Stomach (tissue), 9 donors: ENCODE measurements around the gene SLC41A3. TPM values are rescaled to one million over a fixed set of nuclear protein-coding genes. Genes with fewer than 3 reads are reported as not detected.

Experiments used
- DNase-seq, 2 donors: peaks; one replicate each; pipeline versions ENCODE4 v3.0.0 to v3.0.0-alpha.2; 2013 to 2019
- H3K27ac ChIP-seq, 5 donors: fragments of 200-600 bp in 4 of 5; sonication (generic) in 4 of 5; one replicate each; pipeline ENCODE4 v1.5.1; 2013 to 2019; ENCODE audit warnings: mild to moderate bottlenecking in 1 of 5, moderate library complexity in 1 of 5
- H3K27me3 ChIP-seq, 3 donors: fragments of 200-600 bp; sonication (generic); one replicate each; pipeline ENCODE4 v1.5.1; 2017 to 2019; ENCODE audit warnings: mixed run types in 1 of 3
- H3K36me3 ChIP-seq, 4 donors: fragments of 200-600 bp; sonication (generic); 1 replicate in 3 of 4; 2 replicates in 1 of 4; pipeline ENCODE4 v1.5.1; 2016 to 2019
- H3K4me1 ChIP-seq, 4 donors: fragments of 200-600 bp; sonication (generic); one replicate each; pipeline ENCODE4 v1.5.1; 2016 to 2019
- H3K4me3 ChIP-seq, 4 donors: fragments of 200-600 bp; sonication (generic) in 3 of 4; one replicate each; pipeline ENCODE4 v1.5.1; 2016 to 2019; ENCODE audit warnings: mild to moderate bottlenecking in 1 of 4
- H3K9me3 ChIP-seq, 4 donors: fragments of 200-600 bp; sonication (generic); one replicate each; pipeline ENCODE4 v1.5.1; 2016 to 2019
- EP300 ChIP-seq: sonication (generic); formaldehyde crosslinking; IDR thresholded peaks from one replicate; pipeline ENCODE4 v1.6.1; 2017; ENCODE audit warnings: antibody characterized with exemption
- POLR2A ChIP-seq, 4 donors: fragments of 450-650 bp; IDR thresholded peaks; one replicate each; pipeline ENCODE4 v1.6.1; 2016; ENCODE audit warnings: antibody characterized with exemption in 4 of 4, control low read depth in 2 of 4, mild to moderate bottlenecking in 1 of 4, moderate library complexity in 1 of 4
- POLR2AphosphoS5 ChIP-seq, 3 donors: sonication (generic); formaldehyde crosslinking; IDR thresholded peaks; one replicate each; pipeline ENCODE4 v1.6.1; 2016; ENCODE audit warnings: antibody characterized with exemption in 3 of 3
- WGBS, 5 donors: extraction: QIAGEN DNeasy Blood & Tissue Kit in 3 of 5; methylation state at CpG; one replicate each; pipeline versions ENCODE4 v1.1.5 to v1.1.7; 2013 to 2018; 5-methylcytosine and 5-hydroxymethylcytosine counted together
- intact Hi-C: fragments of 100-400 bp; cut with DNase I; formaldehyde crosslinking; loops from one replicate; pipeline ENCODE4 v1.15.1; 2023; ENCODE audit warnings: low total_unique reads
- polyA plus RNA-seq, 3 donors: library from polyadenylated mRNA; stranded (reverse); fragments of 200-250 nt; gene quantifications; one replicate each; pipeline ENCODE4 v1.2.3, GENCODE V29; 2013
- total RNA-seq, 5 donors: library from RNA; depleted of rRNA; stranded (reverse); fragments of >200 nt; gene quantifications; one replicate each; pipeline versions ENCODE4 v1.1.0 to v1.2.3, GENCODE V29; 2014 to 2016
- TF ChIP-seq, protein P1 (sequence below), 7 experiments: fragments of 450-650 bp in 4 of 7; fragments of 200-600 bp in 3 of 7; sonication (generic) in 3 of 7; IDR thresholded peaks; one replicate each; pipeline ENCODE4 v1.5.1; 2016 to 2019; ENCODE audit warnings: antibody characterized with exemption in 7 of 7, control low read depth in 2 of 7, mild to moderate bottlenecking in 1 of 7
- donor health status: healthy with polysubstance abuse.
- donor health status: Bipolar disorder and iron deficiency.
- donor health status: healthy.

Gene SLC41A3
- total and polyA plus RNA-seq, 8 donors, result 15.4 to 81.7 (median 27.9) TPM

DNA sequence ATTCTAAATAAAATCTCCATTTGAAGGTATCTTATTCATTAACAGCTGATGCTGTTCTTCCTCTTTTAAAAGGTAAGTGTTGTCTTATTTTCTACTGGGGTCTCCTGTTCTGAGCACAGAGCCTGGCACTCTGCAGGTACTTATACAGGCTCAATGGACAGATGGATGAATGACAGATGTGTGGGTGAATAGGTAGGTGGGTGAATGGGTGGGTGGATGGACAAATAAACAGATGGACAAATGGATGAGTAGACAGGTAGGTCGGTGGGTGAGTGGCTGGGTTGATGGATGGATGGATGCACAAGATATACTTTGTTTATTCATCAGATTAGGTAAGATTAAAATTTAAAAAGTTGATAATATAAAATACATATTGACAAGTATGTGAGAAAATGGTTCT, 53.5 kb downstream of the SLC41A3 start:
- H3K36me3 ChIP-seq, result peaks cover 8 to 78% (median 58%) of the 10 kb centered on the region in 4 donors
- DNase-seq, result peak in 1 of 2 donors; percentile 8
- H3K9me3 ChIP-seq, result peaks cover 4 to 16% (median 12%) of the 10 kb centered on the region in 4 donors
- intact Hi-C loops, result no loop called here
- no peak overlapping the region for H3K27ac ChIP-seq
- no peaks in the 10 kb centered on the region for H3K4me1 ChIP-seq
- TF ChIP-seq POLR2AphosphoS5 (IDR thresholded peaks at IDR 0.05) (no peak), EP300 (no peak)
- TF ChIP-seq, protein P1, sequence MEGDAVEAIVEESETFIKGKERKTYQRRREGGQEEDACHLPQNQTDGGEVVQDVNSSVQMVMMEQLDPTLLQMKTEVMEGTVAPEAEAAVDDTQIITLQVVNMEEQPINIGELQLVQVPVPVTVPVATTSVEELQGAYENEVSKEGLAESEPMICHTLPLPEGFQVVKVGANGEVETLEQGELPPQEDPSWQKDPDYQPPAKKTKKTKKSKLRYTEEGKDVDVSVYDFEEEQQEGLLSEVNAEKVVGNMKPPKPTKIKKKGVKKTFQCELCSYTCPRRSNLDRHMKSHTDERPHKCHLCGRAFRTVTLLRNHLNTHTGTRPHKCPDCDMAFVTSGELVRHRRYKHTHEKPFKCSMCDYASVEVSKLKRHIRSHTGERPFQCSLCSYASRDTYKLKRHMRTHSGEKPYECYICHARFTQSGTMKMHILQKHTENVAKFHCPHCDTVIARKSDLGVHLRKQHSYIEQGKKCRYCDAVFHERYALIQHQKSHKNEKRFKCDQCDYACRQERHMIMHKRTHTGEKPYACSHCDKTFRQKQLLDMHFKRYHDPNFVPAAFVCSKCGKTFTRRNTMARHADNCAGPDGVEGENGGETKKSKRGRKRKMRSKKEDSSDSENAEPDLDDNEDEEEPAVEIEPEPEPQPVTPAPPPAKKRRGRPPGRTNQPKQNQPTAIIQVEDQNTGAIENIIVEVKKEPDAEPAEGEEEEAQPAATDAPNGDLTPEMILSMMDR (IDR thresholded peaks at IDR 0.05), result no peak
- no peaks in the 10 kb centered on the region for H3K27me3 ChIP-seq
- WGBS, 5 donors, result 42 to 68% (median 46%) methylated on average over 1 of the region's 1 CpG
- H3K4me3 ChIP-seq, result no peak overlapping the region

DNA sequence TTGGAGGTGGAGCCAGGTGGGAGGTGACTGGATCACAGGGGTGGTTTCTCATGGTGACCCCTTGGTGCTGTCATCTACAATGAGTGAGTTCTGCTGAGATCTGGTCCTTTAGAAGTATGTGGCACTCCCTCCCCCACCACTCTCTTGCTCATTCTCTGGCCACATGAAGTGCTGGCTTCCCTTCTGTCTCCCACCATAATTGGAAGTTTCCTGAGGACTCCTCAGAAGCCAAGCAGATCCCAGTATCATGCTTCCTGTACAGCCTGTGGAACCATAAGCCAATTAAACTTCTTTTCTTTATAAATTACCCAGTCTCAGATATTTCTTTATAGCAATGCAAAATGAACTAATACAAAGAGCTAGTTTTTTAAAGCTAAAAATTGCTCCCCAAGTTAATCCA, 54.7 kb downstream of the SLC41A3 start:
- DNase-seq, result no peak
- TF ChIP-seq POLR2AphosphoS5 (IDR thresholded peaks at IDR 0.05) (no peak), EP300 (no peak), POLR2A (IDR thresholded peaks at IDR 0.05) (no peak)
- TF ChIP-seq, protein P1 (IDR thresholded peaks at IDR 0.05), result no peak
- Histone ChIP-seq H3K27me3 (no peaks in the 10 kb centered on the region), H3K9me3 (peaks cover 4 to 16% (median 12%) of the 10 kb centered on the region in 4 donors), H3K36me3 (peaks cover 9 to 78% (median 61%) of the 10 kb centered on the region in 4 donors), H3K4me1 (no peaks in the 10 kb centered on the region), H3K27ac (no peak overlapping the region), H3K4me3 (no peak overlapping the region)
- intact Hi-C loops, result no loop called here

DNA sequence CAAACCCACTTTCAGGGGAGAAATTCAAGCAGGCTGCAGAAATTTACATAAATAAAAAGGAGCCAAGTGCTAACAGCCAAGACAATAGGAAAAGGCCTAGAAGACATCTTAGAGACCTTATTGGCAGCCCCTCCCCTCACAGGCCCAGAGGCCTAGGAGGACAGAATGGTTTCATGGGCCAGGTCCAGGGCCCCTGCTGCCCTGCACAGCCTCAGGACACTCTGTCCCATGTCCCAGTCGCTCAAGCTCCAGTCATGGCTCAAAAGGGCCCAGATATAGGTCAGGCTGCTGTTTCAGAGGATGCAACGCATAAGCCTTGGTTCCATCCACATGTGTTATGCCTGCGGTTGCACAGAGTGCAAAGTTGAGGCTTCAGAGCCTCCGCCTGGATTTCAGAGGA, 55.8 kb downstream of the SLC41A3 start:
- intact Hi-C loops, result no loop called here
- H3K27me3 ChIP-seq, result no peaks in the 10 kb centered on the region
- H3K36me3 ChIP-seq, result peaks cover 9 to 83% (median 64%) of the 10 kb centered on the region in 4 donors
- DNase-seq, result no peak
- TF ChIP-seq POLR2AphosphoS5 (IDR thresholded peaks at IDR 0.05) (no peak), POLR2A (IDR thresholded peaks at IDR 0.05) (no peak), EP300 (no peak)
- TF ChIP-seq, protein P1 (IDR thresholded peaks at IDR 0.05), result no peak
- WGBS, 5 donors, result 96 to 100% (median 97%) methylated on average over 4 of the region's 4 CpGs
- peaks cover 4 to 16% (median 12%) of the 10 kb centered on the region in 4 donors for H3K9me3 ChIP-seq
- H3K4me1 ChIP-seq, result no peaks in the 10 kb centered on the region
- H3K4me3 ChIP-seq, result no peak overlapping the region
- H3K27ac ChIP-seq, result no peak overlapping the region

DNA sequence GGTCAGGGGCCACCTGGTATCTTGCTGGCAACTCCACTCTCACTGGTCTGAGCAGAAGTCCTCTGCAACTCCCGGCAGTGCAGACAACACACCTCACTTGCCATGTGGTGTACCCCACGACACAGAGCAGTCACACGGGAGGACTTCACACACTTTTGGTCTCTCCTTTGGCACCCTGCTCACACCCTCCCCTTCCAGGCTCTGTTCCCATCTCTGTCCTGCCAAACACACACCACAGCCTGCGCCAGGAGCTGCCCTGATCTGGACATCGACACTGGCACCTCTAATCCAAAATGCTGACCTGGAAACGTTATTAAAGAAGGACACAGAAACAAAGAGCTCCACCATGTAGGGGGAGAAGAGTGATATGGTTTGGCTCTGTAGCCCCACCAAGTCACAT, 57.2 kb downstream of the SLC41A3 start:
- TF ChIP-seq, protein P1 (IDR thresholded peaks at IDR 0.05), result no peak
- TF ChIP-seq POLR2A (IDR thresholded peaks at IDR 0.05), result no peak
- no peak for TF ChIP-seq POLR2AphosphoS5 (IDR thresholded peaks at IDR 0.05)
- TF ChIP-seq EP300, result no peak
- Histone ChIP-seq H3K27me3 (no peaks in the 10 kb centered on the region), H3K27ac (no peak overlapping the region), H3K36me3 (peaks cover 9 to 83% (median 61%) of the 10 kb centered on the region in 4 donors), H3K4me1 (no peaks in the 10 kb centered on the region), H3K9me3 (peaks cover 4 to 16% (median 12%) of the 10 kb centered on the region in 4 donors), H3K4me3 (no peak overlapping the region)
- intact Hi-C loops, result no loop called here
- 80 to 95% (median 86%) methylated on average over 6 of the region's 6 CpGs for WGBS, 5 donors
- DNase-seq, result no peak
